Glomerular visceral epithelial cell (primary cell): Measurements from ENCODE around the gene KPTN.

ENCODE experiments used
- DNase-seq: peaks from one replicate; pipeline ENCODE4 v3.0.0-alpha.2; 2016; ENCODE audit errors: extremely low spot score

The KPTN gene

GRCh38 chr19:47509170-47509847 lies 25.3 kb upstream of the KPTN start:
- no peak for DNase-seq

GRCh38 chr19:47508721-47509120 lies 24.7 kb upstream of the KPTN start:
- DNase-seq: no peak

- no peak for DNase-seq
Observed at GRCh38 chr19:47507924-47508553, 24.0 kb upstream of the KPTN start.

GRCh38 chr19:47507012-47507411 lies 23.0 kb upstream of the KPTN start:
- DNase-seq: no peak

GRCh38 chr19:47506459-47506858 lies 22.4 kb upstream of the KPTN start:
- DNase-seq: no peak

GRCh38 chr19:47505506-47505905 lies 21.5 kb upstream of the KPTN start:
- no peak for DNase-seq

GRCh38 chr19:47503826-47504150 lies 19.8 kb upstream of the KPTN start:
- DNase-seq: no peak

GRCh38 chr19:47503130-47503825 lies 19.3 kb upstream of the KPTN start:
- no peak for DNase-seq

GRCh38 chr19:47499863-47500830 lies 16.1 kb upstream of the KPTN start:
- DNase-seq: no peak

- no peak for DNase-seq
Observed at GRCh38 chr19:47499371-47499770, 15.4 kb upstream of the KPTN start.

- DNase-seq: no peak
Observed at GRCh38 chr19:47498561-47498960, 14.5 kb upstream of the KPTN start.

- DNase-seq: no peak
Observed at GRCh38 chr19:47497821-47498520, 14.0 kb upstream of the KPTN start.

GRCh38 chr19:47497050-47497766 lies 13.2 kb upstream of the KPTN start:
- no peak for DNase-seq

GRCh38 chr19:47495478-47496372 lies 11.7 kb upstream of the KPTN start:
- DNase-seq: no peak

- DNase-seq: no peak
Observed at GRCh38 chr19:47494729-47495128, 10.7 kb upstream of the KPTN start.

GRCh38 chr19:47494211-47494547 lies 10.2 kb upstream of the KPTN start:
- DNase-seq: no peak

GRCh38 chr19:47493378-47494210 lies 9.6 kb upstream of the KPTN start:
- DNase-seq: no peak

GRCh38 chr19:47492571-47493377 lies 8.8 kb upstream of the KPTN start:
- no peak for DNase-seq
